ENCODE data around the gene PAFAH1B1. TPM values are rescaled to one million over a fixed set of nuclear protein-coding genes. Genes with fewer than 3 reads are reported as not detected.
"Not testable (repeated sequence)": the region's sequence is repeated elsewhere in the genome, so short reads cannot be mapped to it uniquely, and the experiment has no call there.

PAFAH1B1 gene
- total RNA-seq, 1 donor from 2014 or later: 130 TPM

- H3K9me3 Mint-ChIP-seq: peaks cover 4% of the 10 kb centered on the region
- no peaks in the 10 kb centered on the region for H3K4me1 Mint-ChIP-seq
- no peaks in the 10 kb centered on the region for H3K27me3 Mint-ChIP-seq (ENCODE audit: low read depth)
- DNase-seq (ENCODE audit: low read depth, low spot score): no peak
- H3K27ac Mint-ChIP-seq (ENCODE audit: unreplicated experiment): no peak overlapping the region
- H3K4me3 Mint-ChIP-seq: no peak overlapping the region
- peaks cover 34% of the 10 kb centered on the region for H3K36me3 Mint-ChIP-seq (ENCODE audit: low read depth)
- no peak for TF ChIP-seq CTCF (conservative IDR thresholded peaks at IDR 0.05)
These were observed 78.6 kb downstream of the PAFAH1B1 start for GRCh38 chr17:2672026-2672425.

- Mint-ChIP-seq H3K36me3 (ENCODE audit: low read depth) (peaks cover 29% of the 10 kb centered on the region), H3K4me1 (peaks cover 16% of the 10 kb centered on the region)
- not testable (repeated sequence) for H3K27ac Mint-ChIP-seq (ENCODE audit: unreplicated experiment); H3K27me3 Mint-ChIP-seq (ENCODE audit: low read depth); H3K4me3 Mint-ChIP-seq; DNase-seq (ENCODE audit: low read depth, low spot score); H3K9me3 Mint-ChIP-seq
These were observed 85.8 kb downstream of the PAFAH1B1 start for GRCh38 chr17:2679247-2679646.

- Mint-ChIP-seq H3K9me3 (no peaks in the 10 kb centered on the region), H3K27me3 (ENCODE audit: low read depth) (no peaks in the 10 kb centered on the region), H3K36me3 (ENCODE audit: low read depth) (peaks cover 25% of the 10 kb centered on the region), H3K4me3 (no peak overlapping the region), H3K4me1 (peaks cover 25% of the 10 kb centered on the region), H3K27ac (ENCODE audit: unreplicated experiment) (no peak overlapping the region)
- TF ChIP-seq CTCF (conservative IDR thresholded peaks at IDR 0.05): no peak
- DNase-seq (ENCODE audit: low read depth, low spot score): no peak
These were observed 87.5 kb downstream of the PAFAH1B1 start for GRCh38 chr17:2680961-2681360.

DNA sequence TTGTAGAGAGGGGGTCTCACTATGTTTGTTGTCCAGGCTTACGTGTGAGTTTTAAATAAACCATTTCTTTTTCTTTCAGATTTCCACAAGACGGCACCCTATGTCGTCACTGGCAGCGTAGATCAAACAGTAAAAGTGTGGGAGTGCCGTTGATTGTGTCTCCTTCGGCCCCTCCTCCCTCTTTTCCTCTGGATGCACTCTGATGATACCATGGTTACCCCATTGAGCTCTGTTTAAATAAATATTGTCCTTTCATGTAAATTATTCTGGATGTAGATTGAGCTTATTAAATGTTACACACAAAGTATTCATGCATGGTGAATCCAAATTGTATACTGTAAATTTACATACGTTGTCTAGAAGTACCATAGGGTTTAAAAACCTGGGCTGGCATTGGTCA lies 88.2 kb downstream of the PAFAH1B1 start:
- H3K4me1 Mint-ChIP-seq: peaks cover 25% of the 10 kb centered on the region
- no peak for DNase-seq (ENCODE audit: low read depth, low spot score)
- no peak overlapping the region for H3K4me3 Mint-ChIP-seq
- no peak for TF ChIP-seq CTCF (conservative IDR thresholded peaks at IDR 0.05)
- peaks cover 22% of the 10 kb centered on the region for H3K36me3 Mint-ChIP-seq (ENCODE audit: low read depth)
- no peak overlapping the region for H3K27ac Mint-ChIP-seq (ENCODE audit: unreplicated experiment)
- H3K27me3 Mint-ChIP-seq (ENCODE audit: low read depth): no peaks in the 10 kb centered on the region
- no peaks in the 10 kb centered on the region for H3K9me3 Mint-ChIP-seq

GRCh38 chr17:2682176-2682938 lies 88.9 kb downstream of the PAFAH1B1 start:
- H3K27me3 Mint-ChIP-seq (ENCODE audit: low read depth): no peaks in the 10 kb centered on the region
- no peak overlapping the region for H3K27ac Mint-ChIP-seq (ENCODE audit: unreplicated experiment)
- peaks cover 25% of the 10 kb centered on the region for H3K4me1 Mint-ChIP-seq
- DNase-seq (ENCODE audit: low read depth, low spot score): no peak
- H3K4me3 Mint-ChIP-seq: no peak overlapping the region
- peaks cover 18% of the 10 kb centered on the region for H3K36me3 Mint-ChIP-seq (ENCODE audit: low read depth)
- H3K9me3 Mint-ChIP-seq: no peaks in the 10 kb centered on the region
- TF ChIP-seq CTCF (conservative IDR thresholded peaks at IDR 0.05): no peak

- H3K27me3 Mint-ChIP-seq (ENCODE audit: low read depth): peaks cover 6% of the 10 kb centered on the region
- no peaks in the 10 kb centered on the region for H3K9me3 Mint-ChIP-seq
- peaks cover 29% of the 10 kb centered on the region for H3K4me1 Mint-ChIP-seq
- H3K4me3 Mint-ChIP-seq: no peak overlapping the region
- peaks cover 17% of the 10 kb centered on the region for H3K36me3 Mint-ChIP-seq (ENCODE audit: low read depth)
- no peak for DNase-seq (ENCODE audit: low read depth, low spot score)
- H3K27ac Mint-ChIP-seq (ENCODE audit: unreplicated experiment): no peak overlapping the region
- no peak for TF ChIP-seq CTCF (conservative IDR thresholded peaks at IDR 0.05)
These were observed 90.5 kb downstream of the PAFAH1B1 start for GRCh38 chr17:2683912-2684311.

Measured in neural crest cell (in vitro differentiated cells).